DMS 273 (cell line): Measurements from ENCODE around the gene CADM1.

Experiments
- DNase-seq: peaks from one replicate; lab custom pipeline; 2025; ENCODE audit not compliant: unreplicated experiment; lab: John Stamatoyannopoulos, UW

CADM1 gene

GRCh38 chr11:115515647-115516395 lies 11.6 kb upstream of the CADM1 start:
- DNase-seq: no peak

GRCh38 chr11:115506954-115507675 lies 2.9 kb upstream of the CADM1 start:
- DNase-seq: no peak

- DNase-seq: no peak
Observed at GRCh38 chr11:115505175-115505574, 960 bp upstream of the CADM1 start.

GRCh38 chr11:115503886-115504275 lies 334 bp downstream of the CADM1 start:
- no peak for DNase-seq

- peak; percentile 87 for DNase-seq
Observed at GRCh38 chr11:115503083-115503885, 931 bp downstream of the CADM1 start.

GRCh38 chr11:115502636-115503082 lies 1.6 kb downstream of the CADM1 start:
- DNase-seq: no peak

- DNase-seq: peak; percentile 28
Observed at GRCh38 chr11:115501893-115502589, 2.2 kb downstream of the CADM1 start.

- no peak for DNase-seq
Observed at GRCh38 chr11:115501502-115501892, 2.7 kb downstream of the CADM1 start.

- no peak for DNase-seq
Observed at GRCh38 chr11:115500547-115501501, 3.4 kb downstream of the CADM1 start.

- no peak for DNase-seq
Observed at GRCh38 chr11:115499891-115500290, 4.3 kb downstream of the CADM1 start.

GRCh38 chr11:115499241-115499799 lies 4.9 kb downstream of the CADM1 start:
- no peak for DNase-seq

- no peak for DNase-seq
Observed at GRCh38 chr11:115498354-115498753, 5.9 kb downstream of the CADM1 start.

GRCh38 chr11:115497303-115497702 lies 6.9 kb downstream of the CADM1 start:
- peak; percentile 46 for DNase-seq

- no peak for DNase-seq
Observed at GRCh38 chr11:115496892-115497291, 7.3 kb downstream of the CADM1 start.

- DNase-seq: no peak
Observed at GRCh38 chr11:115493905-115494304, 10.3 kb downstream of the CADM1 start.

GRCh38 chr11:115493488-115493887 lies 10.7 kb downstream of the CADM1 start:
- no peak for DNase-seq

- DNase-seq: no peak
Observed at GRCh38 chr11:115489466-115489865, 14.7 kb downstream of the CADM1 start.

- no peak for DNase-seq
Observed at GRCh38 chr11:115488945-115489344, 15.3 kb downstream of the CADM1 start.

- DNase-seq: no peak
Observed at GRCh38 chr11:115481528-115481927, 22.7 kb downstream of the CADM1 start.

- no peak for DNase-seq
Observed at GRCh38 chr11:115480611-115481010, 23.6 kb downstream of the CADM1 start.
